GM12891 (cell line): ENCODE results near the gene CAMK1D.

Experiments
- POLR2A ChIP-seq: IDR thresholded peaks from 2 replicates; pipeline ENCODE4 v1.6.1; 2011; ENCODE audit warnings: low read depth, low read length, control low read depth
- POLR2AphosphoS5 ChIP-seq: IDR thresholded peaks from 2 replicates; pipeline ENCODE4 v1.6.1; 2011; ENCODE audit warnings: low read depth, low read length, control low read depth
- SPI1 ChIP-seq: IDR thresholded peaks from 2 replicates; pipeline ENCODE4 v1.6.1; 2011; ENCODE audit warnings: low read depth, low read length, control low read depth
- TAF1 ChIP-seq: IDR thresholded peaks from 2 replicates; pipeline ENCODE4 v1.6.1; 2011; ENCODE audit warnings: low read depth, low read length, control low read depth

DNA sequence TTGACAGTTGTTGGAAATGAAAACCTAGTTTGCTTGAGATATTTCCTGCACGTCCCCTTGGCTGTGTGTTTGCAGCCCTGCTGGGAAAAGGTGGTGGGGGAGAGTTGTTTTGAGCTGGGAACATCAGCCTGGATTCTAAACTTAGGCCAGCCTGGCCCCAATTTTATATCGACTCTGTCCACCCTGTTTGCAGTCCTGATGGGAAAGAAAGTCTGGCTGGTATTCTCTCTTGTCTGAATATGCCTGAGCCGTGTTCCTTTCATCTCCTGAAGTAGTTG, 473.5 kb downstream of the CAMK1D start:
- no peak for TF ChIP-seq POLR2A
- TF ChIP-seq POLR2AphosphoS5, result no peak
- TF ChIP-seq SPI1, result no peak
- TF ChIP-seq TAF1, result no peak
